H9 (cell line): ENCODE measurements around the gene CCDC158. TPM values are rescaled to one million over a fixed set of nuclear protein-coding genes. Genes with fewer than 3 reads are reported as not detected.

Source experiments
- DNase-seq: peaks from one replicate; pipeline ENCODE4 v3.0.0-alpha.2; 2017
- H2AFZ ChIP-seq: one replicate; pipeline ENCODE4 v1.6.1; 2013; ENCODE audit warnings: mild to moderate bottlenecking, low read length, control low read depth, moderate library complexity
- H2AK5ac ChIP-seq: 2 replicates; pipeline ENCODE4 v1.6.1; 2013; ENCODE audit warnings: low read length, control low read depth, mixed read lengths; ENCODE audit not compliant: insufficient read length
- H2BK120ac ChIP-seq: one replicate; pipeline ENCODE4 v1.6.1; 2013; ENCODE audit warnings: low read depth, mild to moderate bottlenecking, low read length, control low read depth, inconsistent platforms; ENCODE audit not compliant: poor library complexity, severe bottlenecking
- H2BK12ac ChIP-seq: 2 replicates; pipeline ENCODE4 v1.6.1; 2013; ENCODE audit warnings: low read length, control low read depth, mixed read lengths, low read depth; ENCODE audit not compliant: insufficient read length
- H2BK15ac ChIP-seq: 2 replicates; pipeline ENCODE4 v1.6.1; 2013; ENCODE audit warnings: low read depth, low read length, control low read depth
- H2BK20ac ChIP-seq: one replicate; pipeline ENCODE4 v1.6.1; 2013; ENCODE audit warnings: low read depth, mild to moderate bottlenecking, low read length, control low read depth, inconsistent platforms; ENCODE audit not compliant: poor library complexity, severe bottlenecking
- H2BK5ac ChIP-seq: 2 replicates; pipeline ENCODE4 v1.6.1; 2013; ENCODE audit warnings: low read length, control low read depth, mixed read lengths; ENCODE audit not compliant: insufficient read length
- H3K14ac ChIP-seq: 2 replicates; pipeline ENCODE4 v1.6.1; 2013; ENCODE audit warnings: low read length, control low read depth; ENCODE audit not compliant: insufficient read depth
- H3K18ac ChIP-seq: 2 replicates; pipeline ENCODE4 v1.6.1; 2013; ENCODE audit warnings: low read depth, mild to moderate bottlenecking, mixed read lengths, low read length, control low read depth; ENCODE audit not compliant: insufficient read length
- H3K23ac ChIP-seq: 2 replicates; pipeline ENCODE4 v1.6.1; 2013; ENCODE audit warnings: low read length, control low read depth, mixed read lengths, low read depth; ENCODE audit not compliant: insufficient read length
- H3K23me2 ChIP-seq: 2 replicates; pipeline ENCODE4 v1.6.1; 2013; ENCODE audit warnings: low read depth, mild to moderate bottlenecking, mixed read lengths, low read length, control low read depth; ENCODE audit not compliant: insufficient read length, poor library complexity, severe bottlenecking
- H3K27ac ChIP-seq: 2 replicates; pipeline ENCODE4 v1.5.1; 2013; ENCODE audit warnings: low read length, control low read depth, mixed read lengths, low read depth; ENCODE audit not compliant: insufficient read length
- H3K27me3 ChIP-seq: 2 replicates; pipeline ENCODE4 v1.6.1; 2013; ENCODE audit warnings: low read length, control low read depth, inconsistent platforms; ENCODE audit not compliant: insufficient read depth
- H3K4ac ChIP-seq: 2 replicates; pipeline ENCODE4 v1.6.1; 2013; ENCODE audit warnings: low read depth, mild to moderate bottlenecking, control low read depth, inconsistent platforms, low read length, moderate library complexity
- H3K4me1 ChIP-seq: 2 replicates; pipeline ENCODE4 v1.6.1; 2013; ENCODE audit warnings: low read length, control low read depth, inconsistent platforms; ENCODE audit not compliant: insufficient read depth
- H3K4me2 ChIP-seq: 2 replicates; pipeline ENCODE4 v1.6.1; 2013; ENCODE audit warnings: low read length, control low read depth, mixed read lengths; ENCODE audit not compliant: insufficient read length, insufficient read depth
- H3K56ac ChIP-seq: 2 replicates; pipeline ENCODE4 v1.6.1; 2013; ENCODE audit warnings: low read depth, mild to moderate bottlenecking, mixed read lengths, low read length, control low read depth; ENCODE audit not compliant: insufficient read length
- H3K79me1 ChIP-seq: 2 replicates; pipeline ENCODE4 v1.6.1; 2013; ENCODE audit warnings: low read depth, mild to moderate bottlenecking, moderate library complexity, low read length, control low read depth, inconsistent platforms; ENCODE audit not compliant: insufficient read depth, poor library complexity, severe bottlenecking
- H3K79me2 ChIP-seq: 2 replicates; pipeline ENCODE4 v1.6.1; 2013; ENCODE audit warnings: low read length, control low read depth, inconsistent platforms; ENCODE audit not compliant: insufficient read depth
- H3K9ac ChIP-seq: 2 replicates; pipeline ENCODE4 v1.6.1; 2013; ENCODE audit warnings: low read length, control low read depth, mixed read lengths; ENCODE audit not compliant: insufficient read length; ENCODE audit errors: extremely low read depth
- H3K9me3 ChIP-seq: one replicate; pipeline ENCODE4 v1.6.1; 2013; ENCODE audit warnings: low read depth, low read length, inconsistent platforms; ENCODE audit not compliant: control insufficient read depth
- H3T11ph ChIP-seq: one replicate; pipeline ENCODE4 v1.6.1; 2013; ENCODE audit warnings: mild to moderate bottlenecking, low read length, control low read depth, inconsistent platforms
- H4K20me1 ChIP-seq: one replicate; pipeline ENCODE4 v1.6.1; 2013; ENCODE audit not compliant: control insufficient read depth, insufficient read length, insufficient read depth
- H4K5ac ChIP-seq: 2 replicates; pipeline ENCODE4 v1.6.1; 2013; ENCODE audit warnings: low read depth, mild to moderate bottlenecking, mixed read lengths, low read length, control low read depth; ENCODE audit not compliant: insufficient read length
- H4K8ac ChIP-seq: replicated peaks from 2 replicates; pipeline ENCODE4 v1.6.1; 2013; ENCODE audit warnings: low read length, control low read depth, mixed read lengths, low read depth; ENCODE audit not compliant: insufficient read length
- H4K91ac ChIP-seq: 2 replicates; pipeline ENCODE4 v1.6.1; 2013; ENCODE audit warnings: low read depth, mild to moderate bottlenecking, moderate library complexity, mixed read lengths, low read length, control low read depth; ENCODE audit not compliant: insufficient read length
- H3K27ac Mint-ChIP-seq, 3 experiments: 2 replicates in 2 of 3; 3 replicates in 1 of 3; pipeline ENCODE4 v1.8.0; 2020 to 2021; ENCODE audit warnings: mixed read lengths in 3 of 3, mild to moderate bottlenecking in 1 of 3, moderate library complexity in 1 of 3
- H3K27me3 Mint-ChIP-seq: 2 replicates; pipeline ENCODE4 v1.8.0; 2021; ENCODE audit warnings: low read depth, mild to moderate bottlenecking, moderate library complexity, mixed read lengths
- H3K36me3 Mint-ChIP-seq, 3 experiments: 2 replicates in 2 of 3; 3 replicates in 1 of 3; pipeline ENCODE4 v1.8.0; 2020 to 2021; ENCODE audit warnings: low read depth in 3 of 3, mixed read lengths in 3 of 3; ENCODE audit not compliant: insufficient read depth in 1 of 3
- H3K4me1 Mint-ChIP-seq, 2 experiments: 2 replicates each; pipeline ENCODE4 v1.8.0; 2020; ENCODE audit warnings: mixed read lengths in 2 of 2
- H3K4me3 Mint-ChIP-seq, 2 experiments: 2 replicates in 1 of 2; 3 replicates in 1 of 2; pipeline ENCODE4 v1.8.0; 2020 to 2021; ENCODE audit warnings: mild to moderate bottlenecking in 2 of 2, mixed read lengths in 2 of 2, moderate library complexity in 1 of 2
- H3K9me3 Mint-ChIP-seq, 2 experiments: 2 replicates in 1 of 2; 3 replicates in 1 of 2; pipeline ENCODE4 v1.8.0; 2020; ENCODE audit warnings: mild to moderate bottlenecking in 2 of 2, mixed read lengths in 2 of 2, moderate library complexity in 1 of 2
- CTCF ChIP-seq: fragments of 200-600 bp; sonication (generic); conservative IDR thresholded peaks from 3 replicates; pipeline ENCODE4 v1.8.0; 2021; ENCODE audit warnings: antibody characterized with exemption, mild to moderate bottlenecking
- WGBS: extraction: QIAGEN DNeasy Blood & Tissue Kit; methylation state at CpG from one replicate; pipeline ENCODE4 v1.1.7; 2013; ENCODE audit warnings: missing lambda C conversion rate, low lambda C conversion rate, mixed read lengths; ENCODE audit not compliant: insufficient read length; ENCODE audit errors: extremely low coverage; 5-methylcytosine and 5-hydroxymethylcytosine counted together
- total RNA-seq: library from RNA; stranded (reverse); gene quantifications from 2 replicates; pipeline ENCODE4 v1.2.1, GENCODE V29; 2021

The CCDC158 gene
- total RNA-seq, 1 experiment from 2014 or later, result not detected

- TF ChIP-seq CTCF, result no peak
- H3K27me3 ChIP-seq, result no peaks in the 10 kb centered on the region
- H3K23me2 ChIP-seq, result no peaks in the 10 kb centered on the region
- no peak overlapping the region for H2BK20ac ChIP-seq
- no peaks in the 10 kb centered on the region for H3K27me3 Mint-ChIP-seq
- H3K18ac ChIP-seq, result no peak overlapping the region
- H3K79me2 ChIP-seq, result no peaks in the 10 kb centered on the region
- H3K9me3 Mint-ChIP-seq, result peaks cover 7 to 18% of the 10 kb centered on the region in 2 experiments
- H3K4ac ChIP-seq, result no peak overlapping the region
- no peak overlapping the region for H3K4me3 Mint-ChIP-seq
- H2BK15ac ChIP-seq, result no peak overlapping the region
- H2BK12ac ChIP-seq, result no peak overlapping the region
- peak overlapping the region; percentile 96 for H3K27ac ChIP-seq
- no peak for DNase-seq
- H3K14ac ChIP-seq, result no peak overlapping the region
- H3K79me1 ChIP-seq, result no peaks in the 10 kb centered on the region
- no peak overlapping the region for H4K91ac ChIP-seq
- no CpG with 5 or more reads among the region's 2 CpGs for WGBS
- no peaks in the 10 kb centered on the region for H4K20me1 ChIP-seq
- no peak overlapping the region for H3K23ac ChIP-seq
- peaks cover 4% of the 10 kb centered on the region; the same call in 1 of the 2 replicates for H3K4me1 ChIP-seq
- H2AK5ac ChIP-seq, result no peak overlapping the region
- H3K27ac Mint-ChIP-seq, result peak overlapping the region; percentile 47 to 98 (median 97); a peak in 6 of 7 replicates
- H3K4me1 Mint-ChIP-seq, result peaks cover 34 to 37% of the 10 kb centered on the region in 2 experiments
- no peak overlapping the region for H2BK5ac ChIP-seq
- H4K8ac ChIP-seq, result no peak overlapping the region
- H3K36me3 Mint-ChIP-seq, result peaks cover 8 to 19% (median 18%) of the 10 kb centered on the region in 3 experiments
- H2BK120ac ChIP-seq, result no peak overlapping the region
- H3K9ac ChIP-seq, result no peak overlapping the region
- peak overlapping the region; percentile 67 for H3T11ph ChIP-seq
- H3K4me2 ChIP-seq, result no peak overlapping the region
- peaks cover 5% of the 10 kb centered on the region for H3K9me3 ChIP-seq
- no peak overlapping the region for H3K56ac ChIP-seq
- no peak overlapping the region for H4K5ac ChIP-seq
- H2AFZ ChIP-seq, result no peak overlapping the region
Measured at GRCh38 chr4:76458297-76458696, 37.4 kb upstream of the CCDC158 start.
